HCT116 (cell line): ENCODE data around the gene CEND1.

Source experiments
- EZH2 ChIP-seq: fragments of 200-600 bp; sonication (generic); IDR thresholded peaks from 2 replicates; pipeline ENCODE4 v1.6.1; 2017; ENCODE audit warnings: antibody characterized with exemption, mixed run types
- JUND ChIP-seq: IDR thresholded peaks from 2 replicates; pipeline ENCODE4 v1.6.1; 2012
- POLR2A ChIP-seq: IDR thresholded peaks from 2 replicates; pipeline ENCODE4 v1.7.0; 2011; ENCODE audit warnings: borderline replicate concordance; ENCODE audit not compliant: insufficient read depth, insufficient read length; ENCODE audit errors: extremely low read depth
- SRF ChIP-seq: IDR thresholded peaks from 2 replicates; pipeline ENCODE4 v1.6.1; 2012; ENCODE audit warnings: low read depth
- TF ChIP-seq, protein P1 (sequence below): IDR thresholded peaks from 2 replicates; pipeline ENCODE4 v1.6.1; 2012; ENCODE audit warnings: low read depth

DNA sequence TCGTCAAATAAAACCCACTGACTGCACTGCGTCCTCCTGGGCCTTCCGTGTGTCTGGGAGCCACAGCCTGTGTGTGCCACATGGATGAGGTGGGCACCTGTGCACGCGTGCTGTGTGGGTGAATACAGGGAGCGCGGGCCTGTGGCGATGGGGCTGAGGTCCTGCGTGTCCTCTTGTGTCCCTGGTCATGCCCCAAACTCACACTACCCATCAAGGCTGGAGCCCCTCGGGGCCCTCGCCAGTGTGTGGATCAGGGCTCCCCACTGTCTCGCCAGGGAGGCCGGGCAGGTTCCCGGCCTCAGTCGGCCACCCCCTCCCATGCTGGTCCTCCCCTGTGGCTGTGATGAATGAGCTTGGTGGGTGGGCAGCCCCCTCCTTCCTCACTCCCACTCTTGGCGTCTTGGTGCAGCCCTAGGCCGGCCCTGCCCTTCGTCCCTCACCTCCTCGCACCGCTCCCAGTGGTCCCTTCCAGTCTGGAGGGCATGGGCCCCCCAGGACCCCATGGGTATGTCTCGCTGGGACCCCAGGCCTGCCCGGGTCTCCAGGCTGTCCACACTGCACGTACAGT lies 42.2 kb upstream of the CEND1 start:
- no peak for TF ChIP-seq SRF
- no peak for TF ChIP-seq POLR2A
- TF ChIP-seq JUND = no peak
- TF ChIP-seq, protein P1, sequence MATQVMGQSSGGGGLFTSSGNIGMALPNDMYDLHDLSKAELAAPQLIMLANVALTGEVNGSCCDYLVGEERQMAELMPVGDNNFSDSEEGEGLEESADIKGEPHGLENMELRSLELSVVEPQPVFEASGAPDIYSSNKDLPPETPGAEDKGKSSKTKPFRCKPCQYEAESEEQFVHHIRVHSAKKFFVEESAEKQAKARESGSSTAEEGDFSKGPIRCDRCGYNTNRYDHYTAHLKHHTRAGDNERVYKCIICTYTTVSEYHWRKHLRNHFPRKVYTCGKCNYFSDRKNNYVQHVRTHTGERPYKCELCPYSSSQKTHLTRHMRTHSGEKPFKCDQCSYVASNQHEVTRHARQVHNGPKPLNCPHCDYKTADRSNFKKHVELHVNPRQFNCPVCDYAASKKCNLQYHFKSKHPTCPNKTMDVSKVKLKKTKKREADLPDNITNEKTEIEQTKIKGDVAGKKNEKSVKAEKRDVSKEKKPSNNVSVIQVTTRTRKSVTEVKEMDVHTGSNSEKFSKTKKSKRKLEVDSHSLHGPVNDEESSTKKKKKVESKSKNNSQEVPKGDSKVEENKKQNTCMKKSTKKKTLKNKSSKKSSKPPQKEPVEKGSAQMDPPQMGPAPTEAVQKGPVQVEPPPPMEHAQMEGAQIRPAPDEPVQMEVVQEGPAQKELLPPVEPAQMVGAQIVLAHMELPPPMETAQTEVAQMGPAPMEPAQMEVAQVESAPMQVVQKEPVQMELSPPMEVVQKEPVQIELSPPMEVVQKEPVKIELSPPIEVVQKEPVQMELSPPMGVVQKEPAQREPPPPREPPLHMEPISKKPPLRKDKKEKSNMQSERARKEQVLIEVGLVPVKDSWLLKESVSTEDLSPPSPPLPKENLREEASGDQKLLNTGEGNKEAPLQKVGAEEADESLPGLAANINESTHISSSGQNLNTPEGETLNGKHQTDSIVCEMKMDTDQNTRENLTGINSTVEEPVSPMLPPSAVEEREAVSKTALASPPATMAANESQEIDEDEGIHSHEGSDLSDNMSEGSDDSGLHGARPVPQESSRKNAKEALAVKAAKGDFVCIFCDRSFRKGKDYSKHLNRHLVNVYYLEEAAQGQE = no peak
- no peak for TF ChIP-seq EZH2
